HG02623 (cell line): ENCODE measurements around the gene MPHOSPH9.
"Not testable (repeated sequence)": the region's sequence is repeated elsewhere in the genome, so short reads cannot be mapped to it uniquely, and the experiment has no call there.

ENCODE experiments used
- ATAC-seq: cut with Tn5 transposase; IDR thresholded peaks from one replicate; pipeline ENCODE4 v1.9.1; 2021; ENCODE audit warnings: moderate library complexity; ENCODE audit not compliant: unreplicated experiment

Gene MPHOSPH9

DNA sequence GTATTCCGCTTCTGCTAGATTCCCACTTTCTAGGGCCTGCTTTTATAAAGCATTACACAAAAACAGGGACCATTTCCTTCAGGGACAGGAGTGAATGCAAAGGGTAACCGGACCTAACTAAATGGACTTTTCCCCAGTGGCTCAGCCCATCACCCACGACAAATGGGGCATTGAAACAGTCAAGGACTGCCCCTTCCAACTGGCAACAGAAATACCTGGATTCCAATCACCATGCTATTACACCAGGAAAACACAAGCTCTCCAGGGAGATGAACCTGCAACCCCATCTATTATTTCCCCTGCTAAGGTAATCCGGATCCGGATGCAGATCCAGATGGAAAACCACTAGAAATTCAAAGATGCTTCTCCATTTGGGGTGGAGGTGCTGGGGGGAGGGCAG is 1.0 kb downstream of the MPHOSPH9 start:
- ATAC-seq, result no peak

DNA sequence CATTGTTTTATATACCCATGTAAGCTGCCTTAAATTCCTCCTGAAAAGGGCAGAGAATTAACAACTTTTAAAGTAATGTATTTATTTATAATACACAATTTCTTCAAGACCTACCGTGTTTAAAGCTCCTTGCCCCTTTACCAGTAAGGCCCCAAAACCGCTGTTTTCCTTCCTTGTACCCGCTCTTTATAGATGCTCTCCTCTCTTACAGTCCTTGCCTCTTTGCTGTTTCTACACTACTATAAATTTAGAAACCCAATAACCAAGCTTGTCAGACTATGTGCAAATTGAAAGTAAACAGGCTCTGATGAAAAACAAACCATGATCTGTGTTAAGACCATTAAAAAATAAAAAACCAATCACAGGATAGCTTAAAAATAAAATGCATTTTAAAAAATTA is 3.9 kb downstream of the MPHOSPH9 start:
- ATAC-seq, result no peak

DNA sequence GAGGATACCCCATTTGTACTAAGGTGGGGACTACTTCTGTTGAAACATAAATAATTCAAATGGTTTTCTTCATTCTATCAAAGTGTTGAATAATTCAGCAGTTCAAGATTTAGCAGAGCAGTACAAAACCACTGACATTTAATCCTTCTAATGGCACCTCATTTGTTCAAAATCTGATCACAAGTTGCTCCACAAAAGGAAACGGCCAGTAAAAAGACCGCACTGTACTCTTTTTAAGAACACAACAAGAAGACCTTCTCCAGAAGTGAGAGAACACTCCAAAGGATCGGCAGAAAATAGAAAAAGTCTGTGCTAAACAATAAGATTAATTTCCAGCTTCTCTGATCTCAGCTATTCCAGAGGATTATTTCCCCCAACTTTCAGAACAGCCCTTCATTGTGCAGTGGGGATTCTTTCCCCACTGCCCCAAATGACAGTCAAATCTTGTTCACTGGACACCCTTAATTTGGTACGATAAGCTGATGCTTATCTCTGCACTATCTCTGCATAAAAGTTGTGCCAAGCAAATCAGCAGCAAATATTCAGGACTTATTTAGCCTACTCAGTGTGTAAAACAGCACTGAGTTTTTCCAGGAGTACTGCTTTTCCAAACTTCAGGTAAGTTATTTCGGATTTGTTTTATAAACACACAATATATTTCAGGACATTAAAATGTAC is 5.2 kb downstream of the MPHOSPH9 start:
- no peak for ATAC-seq

DNA sequence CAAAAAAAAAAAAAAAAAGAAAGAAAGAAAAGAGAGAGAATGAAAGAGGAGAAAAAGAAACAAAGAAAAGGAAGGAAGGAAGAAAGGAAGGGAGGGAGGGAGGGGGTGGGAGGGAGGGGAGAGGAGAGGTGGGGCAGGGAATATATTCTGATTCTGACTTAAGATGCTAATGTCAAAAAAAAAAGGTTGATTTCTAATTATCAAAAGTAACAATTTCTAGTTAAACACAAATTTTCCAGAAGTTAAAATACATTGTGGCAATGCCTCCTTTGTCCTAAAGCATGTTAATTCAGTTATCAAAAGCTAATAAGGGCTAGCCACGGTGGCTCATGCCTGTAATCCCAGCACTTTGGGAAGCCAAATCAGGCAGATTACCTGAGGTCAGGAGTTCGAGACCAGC is 7.5 kb downstream of the MPHOSPH9 start:
- no peak for ATAC-seq

DNA sequence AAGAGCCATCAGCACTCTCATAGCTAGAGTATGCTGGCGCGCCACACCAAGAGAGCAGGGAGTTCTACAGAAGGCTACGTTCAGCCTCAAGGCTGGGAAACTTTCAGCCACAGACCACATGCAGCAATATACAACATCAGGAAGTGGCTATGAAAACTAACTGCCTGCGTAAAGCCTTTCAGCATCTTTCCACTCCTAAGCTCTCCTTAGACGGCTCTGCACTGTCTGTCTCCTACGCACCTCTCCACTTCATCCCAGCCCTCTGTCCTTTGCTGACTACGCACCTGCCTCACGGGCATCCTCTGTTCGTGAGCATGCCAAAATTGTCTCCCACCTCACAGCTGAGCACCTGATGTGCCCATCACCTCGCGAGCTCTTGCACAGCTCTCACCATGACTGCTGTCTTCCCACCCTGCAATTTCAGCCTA is 9.7 kb downstream of the MPHOSPH9 start:
- no peak for ATAC-seq

DNA sequence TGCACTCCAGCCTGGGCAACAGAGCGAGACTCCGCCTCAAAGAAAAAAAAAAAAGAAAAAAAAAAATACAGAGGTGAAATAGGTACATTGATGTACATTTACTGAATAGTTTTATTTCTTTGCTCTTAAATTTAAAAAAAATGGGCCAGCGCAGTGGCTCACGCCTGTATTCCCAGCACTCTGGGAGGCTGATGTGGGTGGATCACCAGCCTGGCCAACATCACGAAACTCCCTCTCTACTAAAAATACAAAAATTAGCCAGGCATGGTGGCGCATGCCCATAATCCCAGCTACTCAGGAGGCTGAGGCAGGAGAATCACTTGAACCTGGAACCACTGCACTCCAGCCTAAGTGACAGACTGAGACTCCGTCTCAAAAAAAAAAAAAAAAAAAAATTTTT is 25.1 kb downstream of the MPHOSPH9 start:
- not testable (repeated sequence) for ATAC-seq

DNA sequence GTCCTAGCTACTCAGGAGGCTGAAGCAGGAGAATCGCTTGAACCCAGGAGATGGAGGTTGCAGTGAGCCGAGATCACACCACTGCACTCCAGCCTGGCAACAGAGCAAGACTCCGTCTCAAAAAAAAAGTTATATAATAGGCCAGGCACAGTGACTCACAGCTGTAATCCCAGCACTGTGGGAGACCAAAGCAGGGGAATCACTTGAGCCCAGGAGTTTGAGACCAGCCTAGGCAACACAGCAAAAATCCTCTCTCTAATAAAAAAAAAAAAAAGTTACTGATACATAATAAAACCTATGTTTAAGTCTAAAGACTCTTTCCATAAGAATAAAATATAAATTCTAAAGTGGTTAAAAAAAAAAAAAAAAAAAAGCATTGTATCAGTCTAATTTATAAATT is 26.1 kb downstream of the MPHOSPH9 start:
- ATAC-seq, result not testable (repeated sequence)

DNA sequence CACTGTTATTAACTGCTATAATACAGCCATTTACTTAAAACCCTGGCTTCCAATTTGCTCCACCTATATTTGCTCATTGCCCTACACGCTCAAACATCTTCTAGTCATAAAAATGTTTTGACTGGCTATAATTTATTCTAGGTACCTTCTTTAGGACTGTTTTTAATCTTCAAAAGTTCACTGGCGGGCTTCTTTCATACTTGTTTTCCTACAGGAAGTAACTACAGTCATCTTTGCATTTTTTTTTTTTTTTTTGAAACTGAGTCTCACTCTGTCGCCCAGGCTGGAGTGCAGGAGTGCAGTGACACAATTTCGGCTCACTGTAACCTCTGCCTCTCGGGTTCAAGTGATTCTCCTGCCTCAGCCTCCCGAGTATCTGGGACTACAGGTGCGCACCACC is 32.5 kb downstream of the MPHOSPH9 start:
- no peak for ATAC-seq

DNA sequence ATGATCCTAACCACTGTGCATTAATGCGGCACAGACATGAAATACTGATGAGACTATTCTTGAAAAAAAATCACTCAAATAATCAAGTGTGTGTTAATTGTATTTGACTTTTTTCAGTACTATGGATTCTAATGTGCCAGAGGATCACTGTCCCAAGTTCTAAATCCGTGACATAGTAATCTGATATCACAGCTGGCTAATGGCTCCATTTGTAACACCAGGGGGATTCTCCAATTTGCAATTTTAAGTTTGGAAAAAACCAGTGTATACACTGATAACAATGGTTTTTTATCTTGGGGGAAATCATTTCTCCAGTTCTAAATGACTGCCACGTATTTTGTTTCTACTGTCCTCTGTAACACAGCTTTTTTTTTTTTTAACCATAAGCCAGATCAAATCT is 33.0 kb downstream of the MPHOSPH9 start:
- ATAC-seq, result no peak

DNA sequence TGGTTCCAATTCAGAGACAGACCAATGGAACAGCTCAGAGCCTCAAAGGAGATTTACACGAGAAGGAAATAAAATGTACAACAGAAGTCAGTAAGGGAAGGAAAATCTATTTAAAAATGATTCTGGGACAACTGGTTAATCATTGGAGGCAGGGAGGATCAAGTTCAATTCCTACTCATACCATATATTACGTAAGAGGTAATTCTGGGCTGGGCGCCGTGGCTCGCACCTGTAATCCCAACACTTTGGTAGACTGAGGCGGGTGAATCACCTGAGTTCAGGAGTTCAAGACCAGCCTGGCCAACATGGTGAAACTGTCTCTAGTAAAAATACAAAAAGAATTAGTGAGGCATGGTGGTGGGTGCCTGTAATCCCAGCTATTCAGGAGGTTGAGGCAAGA is 45.3 kb downstream of the MPHOSPH9 start:
- ATAC-seq, result no peak

DNA sequence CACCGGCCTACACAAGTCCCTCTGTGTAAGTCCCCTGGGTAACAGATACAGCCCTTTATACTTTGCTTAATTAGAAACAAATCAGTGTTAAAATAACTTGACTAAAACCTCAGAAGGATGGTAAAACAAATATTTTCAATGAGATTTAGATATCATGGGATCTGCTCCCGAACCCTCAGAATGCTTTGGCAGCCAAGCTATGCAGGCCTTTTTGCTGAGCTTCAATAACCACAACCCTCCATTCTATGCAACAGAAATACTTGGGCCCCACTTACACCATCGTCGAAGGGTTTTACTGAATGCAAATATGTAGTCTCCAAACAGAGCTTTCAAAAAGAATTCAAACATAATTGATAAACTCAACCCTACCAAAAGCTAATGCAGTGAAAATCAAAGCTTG is 52.8 kb downstream of the MPHOSPH9 start:
- ATAC-seq, result no peak

DNA sequence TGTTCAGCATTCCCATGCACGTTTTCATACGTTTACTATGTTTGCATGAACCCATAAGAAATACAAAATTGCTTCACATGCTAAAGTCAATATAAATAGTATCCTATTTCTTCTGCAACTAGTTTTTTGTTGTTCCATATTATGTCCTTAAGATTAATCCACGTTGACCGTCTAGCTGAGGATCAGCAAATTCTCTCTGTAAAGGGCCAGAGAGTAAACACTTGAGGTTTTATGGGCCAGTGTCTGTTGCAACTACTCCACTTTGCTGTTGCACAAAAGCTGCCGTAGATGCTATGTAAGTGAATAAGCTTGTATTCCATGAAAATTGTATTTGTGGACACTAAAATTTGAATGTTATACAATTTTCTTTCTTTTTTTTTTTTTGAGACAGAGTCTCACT is 61.0 kb downstream of the MPHOSPH9 start:
- ATAC-seq, result no peak

DNA sequence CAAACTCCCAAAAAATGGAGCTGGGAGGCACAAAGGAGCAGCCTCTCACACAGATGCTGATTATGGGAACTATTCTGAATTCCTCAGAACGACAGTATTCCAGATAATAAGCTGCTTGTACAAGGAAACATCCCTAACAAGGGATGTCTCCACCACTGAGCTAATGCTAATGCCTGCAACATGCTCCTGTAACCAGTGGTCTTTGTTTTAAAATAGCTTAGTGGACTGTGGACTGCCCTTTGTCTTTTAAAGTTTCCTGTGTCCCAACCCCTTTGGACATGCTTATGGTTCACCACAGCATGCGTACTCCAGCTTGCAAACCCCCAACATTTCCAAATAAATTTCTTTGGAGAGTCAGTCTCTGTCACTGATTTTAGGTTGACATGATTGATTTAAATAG is 65.6 kb downstream of the MPHOSPH9 start:
- no peak for ATAC-seq

DNA sequence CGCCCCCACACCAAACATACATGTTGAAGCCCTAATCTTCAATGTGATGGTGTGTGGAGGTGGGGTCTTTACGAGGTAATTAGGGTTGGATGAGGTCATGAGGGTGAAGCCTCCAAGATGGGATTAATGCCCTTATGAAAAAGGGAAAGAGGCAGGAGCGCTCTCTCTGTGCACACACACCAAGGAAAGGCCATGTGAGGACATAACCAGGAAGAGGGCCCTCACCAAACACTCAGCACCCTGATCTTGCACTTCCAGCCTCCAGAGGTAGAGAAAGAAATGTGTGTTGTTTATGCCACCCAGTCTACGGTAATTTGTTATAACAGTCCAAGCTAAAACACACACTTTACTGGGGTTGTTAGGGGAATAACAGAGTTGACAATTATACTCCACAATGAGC is 67.4 kb downstream of the MPHOSPH9 start:
- ATAC-seq, result no peak

DNA sequence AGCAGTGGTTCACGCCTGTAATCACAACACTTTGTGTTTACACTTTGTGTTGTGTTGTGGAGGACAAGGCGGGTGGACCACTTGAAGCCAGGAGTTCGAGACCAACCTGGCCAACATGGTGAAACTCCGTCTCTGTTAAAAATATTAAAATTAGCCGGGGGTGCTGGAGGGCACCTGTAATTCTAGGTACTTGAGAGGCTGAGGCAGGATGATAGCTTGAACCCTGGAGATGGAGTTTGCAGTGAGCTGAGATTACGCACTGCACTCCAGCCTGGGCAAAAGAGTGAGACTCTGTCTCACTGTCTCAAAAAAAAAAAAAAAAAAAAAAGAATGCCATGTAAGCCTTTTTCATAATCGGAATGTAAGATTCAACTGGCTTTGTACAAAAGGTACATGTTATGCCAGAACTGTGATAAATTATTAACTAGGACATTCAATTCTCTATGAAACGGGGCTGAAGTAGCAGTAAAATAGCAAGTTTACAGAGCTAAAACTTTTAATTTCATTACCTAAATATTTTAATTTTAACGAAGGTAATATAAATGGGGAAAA is 68.2 kb downstream of the MPHOSPH9 start:
- no peak for ATAC-seq

DNA sequence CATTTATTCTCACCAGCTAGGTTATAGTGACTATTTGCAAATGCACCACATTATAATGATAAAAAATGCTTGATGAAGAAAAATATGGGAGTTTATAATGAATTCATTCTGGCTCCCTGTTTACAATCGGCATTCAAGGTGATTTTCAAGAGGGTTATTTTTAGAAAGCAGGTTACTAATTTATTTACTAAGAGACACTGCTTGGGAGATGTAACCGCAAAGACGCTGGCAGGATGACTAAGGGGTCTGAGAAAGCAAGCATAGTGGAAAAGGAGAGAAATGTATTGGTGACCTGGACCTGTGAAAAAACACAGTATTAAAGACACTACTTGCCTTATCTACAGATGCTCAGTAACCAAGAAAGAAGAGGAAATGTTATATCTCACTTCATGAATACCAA is 68.7 kb downstream of the MPHOSPH9 start:
- no peak for ATAC-seq

DNA sequence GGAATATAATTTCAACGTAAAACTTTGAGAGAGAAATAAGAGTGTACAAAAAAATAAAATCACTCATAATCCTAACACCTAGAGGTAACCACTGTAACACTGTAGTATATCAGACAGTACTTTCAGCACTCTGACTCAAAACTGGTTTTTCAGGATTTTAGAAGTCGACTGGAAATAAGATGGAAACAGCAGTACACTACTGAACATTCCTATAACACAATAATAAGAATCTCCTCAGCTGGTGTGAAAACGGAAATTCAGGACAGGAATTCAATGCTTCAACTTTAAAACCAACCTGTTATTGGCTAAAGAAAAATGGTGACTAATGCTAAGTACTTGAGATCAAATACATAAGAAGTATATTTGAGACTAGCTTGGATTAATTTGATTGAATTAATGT is 69.7 kb downstream of the MPHOSPH9 start:
- no peak for ATAC-seq

DNA sequence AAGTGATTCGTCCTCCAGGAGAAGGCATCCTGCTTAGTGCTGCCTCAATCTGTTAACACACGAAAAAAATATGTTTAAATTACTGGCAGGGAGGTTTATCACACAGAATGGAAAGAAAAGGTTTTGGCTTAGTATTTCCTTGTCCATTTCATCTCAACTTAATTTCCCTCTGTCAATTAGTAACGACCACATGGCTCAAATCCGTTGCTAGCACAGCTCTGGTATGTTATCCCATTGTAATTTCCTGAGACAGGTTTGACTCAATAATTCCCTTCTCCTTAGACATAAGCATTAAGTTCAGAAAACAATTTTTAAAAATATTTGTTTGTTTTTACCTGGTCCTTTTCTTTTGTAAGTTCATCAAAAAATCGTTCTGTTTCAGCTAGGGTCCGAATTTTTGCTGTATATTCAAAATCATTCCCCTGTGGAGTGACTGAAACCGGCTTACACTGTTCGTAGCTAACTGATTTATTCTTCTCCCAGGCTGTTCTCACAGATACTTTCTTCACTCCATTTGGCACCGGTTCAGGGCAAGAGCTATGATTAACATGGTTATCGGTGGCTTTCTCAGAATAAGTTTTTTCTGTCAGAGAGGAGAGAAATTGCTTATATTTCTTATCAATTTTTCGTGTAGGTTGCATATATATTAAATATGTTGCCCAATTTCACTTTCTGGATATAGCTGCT is 72.0 kb downstream of the MPHOSPH9 start:
- ATAC-seq, result no peak

DNA sequence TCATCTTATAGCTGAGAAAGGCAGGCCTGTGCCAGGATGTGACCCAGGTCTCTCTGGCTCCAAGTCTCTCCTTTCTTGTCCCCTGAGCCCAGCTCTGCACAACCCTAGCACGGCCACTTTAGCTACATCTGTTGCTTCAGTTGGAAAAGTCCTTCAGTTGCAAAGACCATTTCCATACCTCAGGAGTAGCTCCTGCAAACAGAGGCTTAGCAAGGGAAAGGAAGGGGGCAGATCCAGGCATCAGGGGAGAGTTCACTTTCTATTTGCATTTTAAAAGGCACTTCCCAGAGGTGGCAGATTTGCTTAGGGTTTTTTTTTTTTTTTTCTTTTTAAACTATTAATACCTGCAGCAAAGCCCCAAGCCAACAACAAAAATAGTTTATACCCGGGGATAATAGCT is 79.0 kb downstream of the MPHOSPH9 start:
- ATAC-seq, result no peak

DNA sequence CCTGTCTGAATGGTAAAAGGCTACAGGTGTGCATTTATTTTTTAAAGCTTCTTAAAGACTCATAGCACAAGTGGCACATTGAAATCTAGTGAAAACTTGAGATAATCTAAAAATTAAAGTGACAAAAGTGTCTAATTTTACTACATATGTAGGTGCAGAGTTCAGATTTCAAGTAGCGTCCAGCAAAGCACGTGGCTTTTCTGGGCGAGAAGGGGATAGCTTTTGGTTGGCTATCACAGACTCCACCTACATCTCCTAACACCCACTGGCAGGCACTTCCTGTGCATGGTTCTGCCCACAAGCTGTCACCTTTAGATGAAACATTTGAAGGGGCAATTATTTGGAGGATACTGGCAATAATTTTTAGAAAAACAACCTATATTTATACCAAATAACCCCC is 80.1 kb downstream of the MPHOSPH9 start:
- ATAC-seq, result no peak

DNA sequence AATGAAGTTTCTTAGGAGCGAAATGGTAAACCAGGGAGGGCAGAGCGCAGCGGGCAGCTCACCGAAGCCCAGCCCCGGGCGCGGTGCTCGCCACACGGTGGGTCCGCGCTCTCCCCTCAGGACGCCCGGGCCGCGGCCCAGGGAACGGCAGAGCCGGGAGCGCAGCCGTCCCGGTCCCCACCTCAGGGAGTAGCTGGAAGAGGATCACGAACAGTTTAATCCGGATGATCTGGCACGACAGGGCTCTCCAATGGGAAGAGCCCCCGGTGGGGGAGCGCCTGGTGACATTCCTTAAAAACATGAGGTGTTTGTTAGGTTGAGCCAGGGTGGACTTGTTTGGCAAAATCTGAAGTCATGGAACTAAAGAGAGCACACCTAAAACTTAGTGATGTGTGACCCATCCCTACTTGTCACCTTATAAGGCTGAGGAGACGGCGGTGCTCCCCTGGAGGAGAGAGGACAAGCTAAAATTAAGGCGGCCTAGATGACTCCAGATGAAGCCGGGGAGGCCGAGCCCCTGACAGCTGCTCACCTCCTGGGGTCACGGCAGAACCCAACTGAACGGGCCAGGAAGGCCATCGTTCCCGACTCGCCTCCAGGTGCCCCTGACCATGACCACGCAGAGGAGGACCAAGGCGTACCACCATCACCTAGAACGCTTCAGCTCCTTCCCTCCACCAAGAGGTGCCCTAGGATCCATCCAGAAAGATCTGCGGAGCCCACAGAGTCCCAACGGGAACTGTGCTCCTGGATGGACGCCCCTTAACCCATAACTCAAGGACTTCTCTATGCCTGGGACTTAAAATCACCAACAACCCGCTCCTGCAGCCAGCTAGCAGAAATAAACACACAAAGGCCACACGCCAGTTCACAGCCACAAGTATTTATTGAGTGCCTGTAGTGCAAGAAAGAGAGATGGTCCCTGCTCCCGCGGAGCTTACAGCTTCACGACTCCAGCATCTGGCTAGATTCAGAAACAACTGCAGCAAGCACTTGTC is 81.2 kb downstream of the MPHOSPH9 start:
- peak; percentile 12 for ATAC-seq
